ENCODE data around the gene KIRREL3.

KIRREL3 gene

DNA sequence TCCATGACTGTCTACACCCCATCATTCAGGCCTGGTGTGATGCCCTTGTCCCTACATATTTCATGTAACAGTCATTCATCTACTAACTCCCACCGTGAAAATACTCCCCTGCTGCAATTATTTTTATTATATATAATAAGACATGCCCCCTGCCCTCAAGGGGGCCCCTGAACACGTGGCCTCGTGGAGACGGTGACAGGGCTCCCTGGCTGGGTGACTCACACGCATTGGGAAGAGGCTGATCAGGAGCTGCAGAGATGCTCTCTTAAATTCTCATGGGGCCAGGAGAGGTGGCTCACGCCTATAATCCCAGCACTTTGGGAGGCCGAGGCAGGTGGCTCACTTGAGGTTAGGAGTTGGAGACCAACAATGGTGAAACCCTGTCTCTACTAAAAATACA, 556.5 kb downstream of the KIRREL3 start:
- no peaks in the 10 kb centered on the region for H3K9me3 ChIP-seq (ENCODE audit: control insufficient read depth, insufficient read depth, low read length)

DNA sequence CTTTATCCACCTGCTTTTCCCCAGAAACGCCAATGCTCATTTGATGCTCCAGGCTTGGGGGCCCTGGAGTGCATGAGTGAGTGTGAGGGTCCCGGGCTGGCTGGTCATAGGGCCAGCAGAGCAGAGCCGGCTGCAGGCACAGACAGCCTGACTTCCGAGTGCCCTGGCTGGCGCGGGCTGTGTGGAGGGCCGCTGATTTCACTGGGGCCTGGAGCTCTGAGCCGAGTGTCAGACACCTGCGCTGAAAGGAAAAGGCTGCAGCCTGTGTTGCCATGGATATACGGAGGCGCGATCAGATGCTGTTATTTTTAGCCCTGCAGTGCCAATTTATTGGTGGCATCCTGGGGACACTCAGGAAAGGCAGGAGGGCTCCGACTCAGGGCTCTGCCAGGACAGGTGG, 557.5 kb downstream of the KIRREL3 start:
- peaks cover 18% of the 10 kb centered on the region for H3K4me1 ChIP-seq (ENCODE audit: control insufficient read depth, insufficient read depth, low read length)
- no peaks in the 10 kb centered on the region for H3K36me3 ChIP-seq (ENCODE audit: control insufficient read depth, insufficient read depth, low read length)
- no peak overlapping the region for H3K9ac ChIP-seq (ENCODE audit: low read depth, low read length)
- no peaks in the 10 kb centered on the region for H3K9me3 ChIP-seq (ENCODE audit: control insufficient read depth, insufficient read depth, low read length)
- H3K27ac ChIP-seq (ENCODE audit: low read depth, low read length) = no peak overlapping the region
- no peaks in the 10 kb centered on the region for H3K27me3 ChIP-seq (ENCODE audit: control insufficient read depth, insufficient read depth, low read length)
- no peak overlapping the region for H3K4me3 ChIP-seq (ENCODE audit: low read depth, low read length)

More for the DNA sequence above, 556.5 kb downstream of the KIRREL3 start:
- Histone ChIP-seq H3K27ac (ENCODE audit: low read depth, low read length) (no peak overlapping the region), H3K4me1 (ENCODE audit: control insufficient read depth, insufficient read depth, low read length) (peaks cover 18% of the 10 kb centered on the region), H3K36me3 (ENCODE audit: control insufficient read depth, insufficient read depth, low read length) (no peaks in the 10 kb centered on the region), H3K27me3 (ENCODE audit: control insufficient read depth, insufficient read depth, low read length) (no peaks in the 10 kb centered on the region), H3K4me3 (ENCODE audit: low read depth, low read length) (no peak overlapping the region), H3K9ac (ENCODE audit: low read depth, low read length) (no peak overlapping the region)

- Histone ChIP-seq H3K9me3 (ENCODE audit: control insufficient read depth, insufficient read depth, low read length) (no peaks in the 10 kb centered on the region), H3K4me3 (ENCODE audit: low read depth, low read length) (no peak overlapping the region), H3K9ac (ENCODE audit: low read depth, low read length) (no peak overlapping the region), H3K4me1 (ENCODE audit: control insufficient read depth, insufficient read depth, low read length) (peaks cover 18% of the 10 kb centered on the region), H3K27me3 (ENCODE audit: control insufficient read depth, insufficient read depth, low read length) (no peaks in the 10 kb centered on the region), H3K27ac (ENCODE audit: low read depth, low read length) (no peak overlapping the region), H3K36me3 (ENCODE audit: control insufficient read depth, insufficient read depth, low read length) (no peaks in the 10 kb centered on the region)
Observed at GRCh38 chr11:126440792-126441514, 559.6 kb downstream of the KIRREL3 start.

DNA sequence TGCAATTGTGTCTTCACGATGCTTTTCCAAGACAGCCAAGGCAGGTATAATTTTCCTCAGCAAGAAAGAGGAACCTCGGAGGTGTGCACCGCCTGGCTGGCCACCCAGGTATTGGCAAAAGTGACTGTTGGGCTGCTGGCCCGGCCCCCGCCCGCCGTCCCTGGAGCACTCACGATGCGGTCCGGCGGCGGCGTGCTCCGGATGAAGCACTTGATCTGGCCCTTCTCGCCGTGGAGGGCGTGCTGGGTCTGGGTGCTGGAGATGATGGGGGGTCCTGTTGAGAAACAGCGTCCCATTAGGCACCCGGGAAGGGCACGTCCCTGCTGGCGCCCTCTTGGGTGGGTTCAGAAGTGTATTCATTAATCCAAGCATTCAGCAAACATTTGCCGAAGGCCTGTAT, 560.3 kb downstream of the KIRREL3 start:
- peaks cover 18% of the 10 kb centered on the region for H3K4me1 ChIP-seq (ENCODE audit: control insufficient read depth, insufficient read depth, low read length)
- no peaks in the 10 kb centered on the region for H3K36me3 ChIP-seq (ENCODE audit: control insufficient read depth, insufficient read depth, low read length)
- no peak overlapping the region for H3K9ac ChIP-seq (ENCODE audit: low read depth, low read length)
- no peak overlapping the region for H3K4me3 ChIP-seq (ENCODE audit: low read depth, low read length)
- no peaks in the 10 kb centered on the region for H3K27me3 ChIP-seq (ENCODE audit: control insufficient read depth, insufficient read depth, low read length)
- no peak overlapping the region for H3K27ac ChIP-seq (ENCODE audit: low read depth, low read length)
- H3K9me3 ChIP-seq (ENCODE audit: control insufficient read depth, insufficient read depth, low read length) = no peaks in the 10 kb centered on the region

DNA sequence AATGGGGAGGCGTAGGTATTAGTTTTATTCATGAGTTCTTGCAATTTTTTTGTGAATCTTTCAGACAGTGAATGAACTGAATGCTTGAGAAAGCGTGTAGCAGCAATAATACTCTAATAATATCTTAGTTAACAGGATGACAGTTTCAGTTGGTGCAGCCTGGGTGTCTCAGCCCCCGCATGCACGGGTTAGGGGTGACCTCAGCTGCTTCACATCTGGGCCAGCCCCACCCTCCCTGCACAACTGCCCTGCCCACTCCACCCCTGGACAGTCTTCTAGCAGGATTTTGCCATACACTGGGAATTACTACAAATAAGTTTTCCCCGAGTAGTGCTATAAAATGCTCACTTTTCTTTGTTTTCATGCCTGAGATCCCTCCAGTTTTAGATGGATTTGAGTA, 561.9 kb downstream of the KIRREL3 start:
- Histone ChIP-seq H3K27me3 (ENCODE audit: control insufficient read depth, insufficient read depth, low read length) (no peaks in the 10 kb centered on the region), H3K4me1 (ENCODE audit: control insufficient read depth, insufficient read depth, low read length) (peaks cover 28% of the 10 kb centered on the region), H3K27ac (ENCODE audit: low read depth, low read length) (no peak overlapping the region), H3K9me3 (ENCODE audit: control insufficient read depth, insufficient read depth, low read length) (no peaks in the 10 kb centered on the region), H3K9ac (ENCODE audit: low read depth, low read length) (no peak overlapping the region), H3K36me3 (ENCODE audit: control insufficient read depth, insufficient read depth, low read length) (no peaks in the 10 kb centered on the region), H3K4me3 (ENCODE audit: low read depth, low read length) (no peak overlapping the region)

- peaks cover 28% of the 10 kb centered on the region for H3K4me1 ChIP-seq (ENCODE audit: control insufficient read depth, insufficient read depth, low read length)
- H3K9ac ChIP-seq (ENCODE audit: low read depth, low read length) = no peak overlapping the region
- no peak overlapping the region for H3K4me3 ChIP-seq (ENCODE audit: low read depth, low read length)
- H3K27me3 ChIP-seq (ENCODE audit: control insufficient read depth, insufficient read depth, low read length) = no peaks in the 10 kb centered on the region
- no peaks in the 10 kb centered on the region for H3K36me3 ChIP-seq (ENCODE audit: control insufficient read depth, insufficient read depth, low read length)
- H3K9me3 ChIP-seq (ENCODE audit: control insufficient read depth, insufficient read depth, low read length) = no peaks in the 10 kb centered on the region
- H3K27ac ChIP-seq (ENCODE audit: low read depth, low read length) = no peak overlapping the region
Observed at GRCh38 chr11:126438272-126438671, 562.3 kb downstream of the KIRREL3 start.

GRCh38 chr11:126437731-126438130, 562.8 kb downstream of the KIRREL3 start:
- Histone ChIP-seq H3K9ac (ENCODE audit: low read depth, low read length) (no peak overlapping the region), H3K4me1 (ENCODE audit: control insufficient read depth, insufficient read depth, low read length) (peaks cover 28% of the 10 kb centered on the region), H3K27ac (ENCODE audit: low read depth, low read length) (no peak overlapping the region), H3K36me3 (ENCODE audit: control insufficient read depth, insufficient read depth, low read length) (no peaks in the 10 kb centered on the region), H3K4me3 (ENCODE audit: low read depth, low read length) (no peak overlapping the region), H3K27me3 (ENCODE audit: control insufficient read depth, insufficient read depth, low read length) (no peaks in the 10 kb centered on the region), H3K9me3 (ENCODE audit: control insufficient read depth, insufficient read depth, low read length) (no peaks in the 10 kb centered on the region)

- H3K4me3 ChIP-seq (ENCODE audit: low read depth, low read length) = no peak overlapping the region
- H3K4me1 ChIP-seq (ENCODE audit: control insufficient read depth, insufficient read depth, low read length) = peaks cover 17% of the 10 kb centered on the region
- H3K9me3 ChIP-seq (ENCODE audit: control insufficient read depth, insufficient read depth, low read length) = no peaks in the 10 kb centered on the region
- no peak overlapping the region for H3K27ac ChIP-seq (ENCODE audit: low read depth, low read length)
- no peaks in the 10 kb centered on the region for H3K36me3 ChIP-seq (ENCODE audit: control insufficient read depth, insufficient read depth, low read length)
- H3K27me3 ChIP-seq (ENCODE audit: control insufficient read depth, insufficient read depth, low read length) = no peaks in the 10 kb centered on the region
- H3K9ac ChIP-seq (ENCODE audit: low read depth, low read length) = no peak overlapping the region
Observed at GRCh38 chr11:126436209-126436755, 564.3 kb downstream of the KIRREL3 start.

- Histone ChIP-seq H3K36me3 (ENCODE audit: control insufficient read depth, insufficient read depth, low read length) (no peaks in the 10 kb centered on the region), H3K9me3 (ENCODE audit: control insufficient read depth, insufficient read depth, low read length) (no peaks in the 10 kb centered on the region), H3K4me3 (ENCODE audit: low read depth, low read length) (no peak overlapping the region), H3K27ac (ENCODE audit: low read depth, low read length) (no peak overlapping the region), H3K4me1 (ENCODE audit: control insufficient read depth, insufficient read depth, low read length) (peaks cover 10% of the 10 kb centered on the region), H3K27me3 (ENCODE audit: control insufficient read depth, insufficient read depth, low read length) (no peaks in the 10 kb centered on the region), H3K9ac (ENCODE audit: low read depth, low read length) (no peak overlapping the region)
Observed at GRCh38 chr11:126434950-126435335, 565.6 kb downstream of the KIRREL3 start.

- H3K9ac ChIP-seq (ENCODE audit: low read depth, low read length) = no peak overlapping the region
- H3K4me3 ChIP-seq (ENCODE audit: low read depth, low read length) = no peak overlapping the region
- H3K27me3 ChIP-seq (ENCODE audit: control insufficient read depth, insufficient read depth, low read length) = no peaks in the 10 kb centered on the region
- no peaks in the 10 kb centered on the region for H3K9me3 ChIP-seq (ENCODE audit: control insufficient read depth, insufficient read depth, low read length)
- no peak overlapping the region for H3K27ac ChIP-seq (ENCODE audit: low read depth, low read length)
- no peaks in the 10 kb centered on the region for H3K36me3 ChIP-seq (ENCODE audit: control insufficient read depth, insufficient read depth, low read length)
- H3K4me1 ChIP-seq (ENCODE audit: control insufficient read depth, insufficient read depth, low read length) = peaks cover 10% of the 10 kb centered on the region
Observed at GRCh38 chr11:126433989-126434949, 566.3 kb downstream of the KIRREL3 start.

Measured in HUES48 (cell line).